GM13977 (cell line): ENCODE measurements around the gene CATSPER3.

Source experiments
- DNase-seq: peaks from one replicate; pipeline ENCODE4 v3.0.0; 2012; ENCODE audit warnings: low spot score
- in situ Hi-C: fragments of 300-500 bp; cut with MboI; formaldehyde crosslinking; loops from one replicate; pipeline ENCODE4 v1.12.0; 2022; ENCODE audit warnings: low sequenced_read_pairs, low pct_unique_long_range_greater_than_20kb, mixed read lengths, inconsistent platforms; ENCODE audit not compliant: unreplicated experiment
- TF ChIP-seq, protein P1 (sequence below): IDR thresholded peaks from 2 replicates; pipeline ENCODE4 v1.5.1; 2012; ENCODE audit warnings: mild to moderate bottlenecking, control low read depth; ENCODE audit not compliant: insufficient read depth; ENCODE audit errors: extremely low read depth, missing control alignments

CATSPER3 gene

DNA sequence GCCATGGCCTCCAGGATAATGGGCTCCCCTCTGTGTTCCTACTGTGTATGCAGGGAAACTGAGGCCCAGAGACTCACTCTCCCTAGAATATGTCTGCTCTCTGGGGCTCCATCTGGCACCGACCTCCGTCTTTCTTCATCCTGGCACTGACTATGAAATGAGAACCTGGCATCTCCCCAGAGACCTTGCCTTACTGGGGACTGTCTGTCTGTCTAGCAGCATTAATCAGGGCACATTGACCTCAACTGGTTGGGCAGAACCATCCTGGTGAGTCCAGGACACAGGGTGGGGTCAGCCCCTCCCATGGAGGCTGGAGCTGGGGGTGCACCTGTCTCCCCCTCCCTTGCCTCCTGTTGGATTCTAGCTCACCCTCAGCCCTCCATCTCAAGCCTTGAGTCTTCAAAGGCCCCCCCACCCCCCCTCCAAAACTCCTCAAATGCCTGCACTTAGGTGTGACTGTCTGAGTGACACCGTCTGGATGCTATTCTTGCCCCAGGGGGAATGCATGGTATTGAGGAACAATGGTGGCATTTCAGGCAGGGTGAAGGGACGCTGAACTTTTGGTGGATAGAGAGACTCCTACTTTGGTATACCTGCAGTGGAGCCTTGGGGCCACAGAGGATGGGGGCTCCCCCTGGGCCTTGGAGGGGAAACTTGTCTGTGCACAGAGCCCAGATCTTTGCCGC lies 79.1 kb downstream of the CATSPER3 start:
- no peak for DNase-seq
- in situ Hi-C loops, result no loop called here
- TF ChIP-seq, protein P1, sequence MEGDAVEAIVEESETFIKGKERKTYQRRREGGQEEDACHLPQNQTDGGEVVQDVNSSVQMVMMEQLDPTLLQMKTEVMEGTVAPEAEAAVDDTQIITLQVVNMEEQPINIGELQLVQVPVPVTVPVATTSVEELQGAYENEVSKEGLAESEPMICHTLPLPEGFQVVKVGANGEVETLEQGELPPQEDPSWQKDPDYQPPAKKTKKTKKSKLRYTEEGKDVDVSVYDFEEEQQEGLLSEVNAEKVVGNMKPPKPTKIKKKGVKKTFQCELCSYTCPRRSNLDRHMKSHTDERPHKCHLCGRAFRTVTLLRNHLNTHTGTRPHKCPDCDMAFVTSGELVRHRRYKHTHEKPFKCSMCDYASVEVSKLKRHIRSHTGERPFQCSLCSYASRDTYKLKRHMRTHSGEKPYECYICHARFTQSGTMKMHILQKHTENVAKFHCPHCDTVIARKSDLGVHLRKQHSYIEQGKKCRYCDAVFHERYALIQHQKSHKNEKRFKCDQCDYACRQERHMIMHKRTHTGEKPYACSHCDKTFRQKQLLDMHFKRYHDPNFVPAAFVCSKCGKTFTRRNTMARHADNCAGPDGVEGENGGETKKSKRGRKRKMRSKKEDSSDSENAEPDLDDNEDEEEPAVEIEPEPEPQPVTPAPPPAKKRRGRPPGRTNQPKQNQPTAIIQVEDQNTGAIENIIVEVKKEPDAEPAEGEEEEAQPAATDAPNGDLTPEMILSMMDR, result no peak

DNA sequence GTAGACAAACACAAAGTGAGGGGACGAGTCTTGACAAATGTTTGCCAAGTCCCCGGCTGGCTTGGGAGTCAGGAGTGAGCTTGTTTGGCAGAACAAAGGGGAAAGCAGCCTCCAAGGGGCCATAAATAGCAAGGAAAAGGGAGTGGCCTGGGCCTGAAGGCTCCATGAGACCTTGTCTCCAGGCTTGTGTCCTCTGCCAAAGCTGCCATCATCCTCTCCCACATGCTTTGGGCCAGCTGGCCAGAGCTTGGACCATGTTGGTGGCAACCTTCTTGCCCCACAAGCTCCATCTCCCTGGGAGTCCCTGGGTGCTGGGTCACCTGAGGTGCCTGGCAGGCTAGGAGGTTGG lies 79.6 kb downstream of the CATSPER3 start:
- TF ChIP-seq, protein P1, result no peak
- DNase-seq, result no peak
- in situ Hi-C loops, result no loop called here

DNA sequence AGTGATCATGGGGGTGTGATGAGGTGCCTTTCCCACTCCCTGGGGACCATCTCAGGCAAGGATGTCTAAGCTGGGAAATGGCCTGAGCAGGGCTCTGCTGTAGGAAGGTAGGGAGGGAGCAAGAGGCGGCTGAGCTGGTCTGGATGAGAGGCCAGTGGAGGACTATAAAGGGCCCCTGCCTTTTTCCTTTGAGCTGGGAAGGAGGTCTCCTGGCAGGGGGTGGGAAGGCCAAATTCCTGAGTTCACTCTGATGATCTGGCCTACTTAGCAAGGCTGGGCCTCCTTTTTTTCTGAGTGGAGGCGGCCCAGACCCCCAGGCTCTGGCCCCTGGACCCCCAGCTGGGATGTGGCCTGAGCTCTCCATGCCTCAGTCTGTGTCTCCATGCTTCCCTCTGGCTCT lies 80.6 kb downstream of the CATSPER3 start:
- TF ChIP-seq, protein P1, result no peak
- in situ Hi-C loops, result no loop called here
- no peak for DNase-seq

DNA sequence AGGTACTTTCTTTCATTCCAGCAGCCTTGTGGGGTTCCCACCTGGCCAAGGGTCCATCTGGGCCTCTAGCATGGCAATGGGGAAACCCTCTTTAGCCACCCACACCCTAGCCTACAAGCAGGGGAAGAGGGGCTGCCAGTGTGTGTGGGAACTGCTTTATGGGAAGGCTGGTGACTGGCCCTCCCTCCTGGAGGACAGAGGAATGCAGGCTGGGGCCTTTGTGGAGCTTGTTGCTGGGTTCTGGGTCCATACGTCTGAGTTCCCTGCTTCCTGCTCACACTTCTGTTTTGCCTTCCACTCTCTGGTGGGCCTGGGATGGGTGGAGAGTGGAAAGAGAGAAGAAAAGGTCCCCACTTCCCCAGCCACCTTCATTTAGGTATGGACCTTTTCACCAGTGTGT lies 81.2 kb downstream of the CATSPER3 start:
- no peak for DNase-seq
- TF ChIP-seq, protein P1, result no peak
- in situ Hi-C loops, result no loop called here

DNA sequence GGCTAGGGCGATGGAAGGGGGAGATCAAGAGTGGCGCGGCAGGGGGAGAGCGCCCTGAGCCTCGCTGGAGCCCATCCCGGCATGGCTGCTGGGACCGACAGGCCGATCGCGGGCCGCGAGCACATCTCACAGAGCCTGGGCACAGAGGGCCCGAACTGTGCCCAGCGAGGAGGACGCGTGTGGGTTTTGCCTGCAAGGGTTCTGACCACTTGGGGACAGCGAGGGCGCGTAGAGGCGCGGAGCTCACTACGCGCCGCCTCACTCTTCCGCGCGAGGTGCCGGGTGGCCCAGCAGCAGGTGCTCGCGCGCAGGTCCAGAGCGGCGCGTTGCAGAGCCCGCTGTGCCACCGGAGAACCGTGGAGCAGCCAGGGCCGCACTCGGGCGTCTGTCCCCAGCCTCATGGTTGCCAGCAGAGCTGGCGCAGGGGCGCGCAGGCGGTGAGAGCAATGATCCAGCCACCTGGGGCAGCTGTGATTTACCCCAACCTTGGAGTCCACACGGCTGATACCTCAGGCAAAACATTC lies 82.6 kb downstream of the CATSPER3 start:
- TF ChIP-seq, protein P1, result no peak
- no peak for DNase-seq
- in situ Hi-C loops, result no loop called here

DNA sequence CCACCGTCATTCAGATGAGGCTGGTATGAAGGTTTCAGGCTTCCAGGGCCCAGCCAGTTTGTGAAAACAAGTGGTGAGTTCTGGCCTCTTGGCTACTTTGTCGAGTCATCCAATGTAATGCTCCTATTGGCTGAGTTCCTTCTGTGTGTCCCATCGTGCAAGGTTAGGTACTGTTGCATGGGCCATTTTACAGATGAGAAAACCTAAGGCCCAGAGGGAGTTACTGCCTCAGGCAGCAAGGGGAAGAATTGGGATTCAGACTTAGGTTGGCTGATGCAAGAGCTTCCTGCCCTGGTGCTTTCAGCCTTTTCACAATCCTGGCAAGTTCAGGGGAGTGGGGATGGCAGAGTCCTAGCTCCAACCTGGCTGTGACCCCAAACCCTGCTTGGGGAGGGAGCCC lies 83.7 kb downstream of the CATSPER3 start:
- no peak for DNase-seq
- TF ChIP-seq, protein P1, result no peak
- in situ Hi-C loops, result no loop called here
